ENCODE measurements around the gene KRT84.

DNA sequence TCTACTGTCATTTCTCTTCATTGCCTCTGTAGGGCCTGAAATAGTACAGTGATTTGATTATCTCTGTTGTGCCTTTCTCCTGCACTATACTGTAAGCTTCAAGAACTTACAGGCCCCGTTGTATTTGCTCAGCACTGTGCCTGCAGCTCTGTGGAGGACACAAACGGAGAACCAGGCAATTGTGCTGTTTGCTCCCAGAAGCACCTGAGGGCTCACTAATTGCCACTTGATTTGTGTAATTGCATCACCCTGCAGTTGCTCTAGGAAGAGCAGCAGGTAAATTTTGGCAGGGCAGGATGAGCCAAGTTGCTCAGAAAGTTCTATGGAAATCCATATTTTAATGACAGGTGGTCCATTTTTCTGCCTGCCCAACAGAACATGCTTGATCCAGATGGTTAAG, 32.3 kb upstream of the KRT84 start:
- TF ChIP-seq, protein P1, sequence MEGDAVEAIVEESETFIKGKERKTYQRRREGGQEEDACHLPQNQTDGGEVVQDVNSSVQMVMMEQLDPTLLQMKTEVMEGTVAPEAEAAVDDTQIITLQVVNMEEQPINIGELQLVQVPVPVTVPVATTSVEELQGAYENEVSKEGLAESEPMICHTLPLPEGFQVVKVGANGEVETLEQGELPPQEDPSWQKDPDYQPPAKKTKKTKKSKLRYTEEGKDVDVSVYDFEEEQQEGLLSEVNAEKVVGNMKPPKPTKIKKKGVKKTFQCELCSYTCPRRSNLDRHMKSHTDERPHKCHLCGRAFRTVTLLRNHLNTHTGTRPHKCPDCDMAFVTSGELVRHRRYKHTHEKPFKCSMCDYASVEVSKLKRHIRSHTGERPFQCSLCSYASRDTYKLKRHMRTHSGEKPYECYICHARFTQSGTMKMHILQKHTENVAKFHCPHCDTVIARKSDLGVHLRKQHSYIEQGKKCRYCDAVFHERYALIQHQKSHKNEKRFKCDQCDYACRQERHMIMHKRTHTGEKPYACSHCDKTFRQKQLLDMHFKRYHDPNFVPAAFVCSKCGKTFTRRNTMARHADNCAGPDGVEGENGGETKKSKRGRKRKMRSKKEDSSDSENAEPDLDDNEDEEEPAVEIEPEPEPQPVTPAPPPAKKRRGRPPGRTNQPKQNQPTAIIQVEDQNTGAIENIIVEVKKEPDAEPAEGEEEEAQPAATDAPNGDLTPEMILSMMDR (conservative IDR thresholded peaks at IDR 0.05 in 1 of 2, IDR thresholded peaks at IDR 0.05 in 1 of 2; ENCODE audit: extremely low read depth in 1 of 2, insufficient read depth in 1 of 2, low read depth in 1 of 2, low read length in 2 of 2): no peak
- no peak for TF ChIP-seq EZH2 (IDR thresholded peaks at IDR 0.05; ENCODE audit: borderline replicate concordance, low read length)
